ENCODE results near the gene CEP164. TPM values are rescaled to one million over a fixed set of nuclear protein-coding genes. Genes with fewer than 3 reads are reported as not detected.

Gene CEP164
- total RNA-seq, 1 donor from 2014 or later: 5.9 TPM

DNA sequence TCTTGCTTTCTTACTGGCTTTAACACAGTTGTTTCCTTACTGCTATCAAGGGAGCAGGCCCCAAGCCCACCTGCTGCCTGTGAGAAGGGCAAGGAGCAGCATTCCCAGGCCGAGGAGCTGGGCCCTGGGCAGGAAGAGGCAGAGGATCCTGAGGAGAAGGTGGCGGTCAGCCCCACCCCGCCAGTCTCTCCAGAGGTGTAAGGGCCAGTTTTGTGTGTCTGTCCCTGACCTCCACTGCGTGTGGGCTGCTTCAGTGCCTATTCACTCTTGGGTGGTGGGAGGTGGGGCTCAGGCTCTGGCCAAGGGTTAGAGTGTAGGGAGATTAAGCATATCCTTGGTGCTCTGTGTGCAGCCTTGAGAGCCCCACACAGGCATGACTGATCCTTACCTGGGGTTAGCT, 55.1 kb downstream of the CEP164 start:
- intact Hi-C loops (cut with micrococcal nuclease): no loop called here
- TF ChIP-seq, protein P1, sequence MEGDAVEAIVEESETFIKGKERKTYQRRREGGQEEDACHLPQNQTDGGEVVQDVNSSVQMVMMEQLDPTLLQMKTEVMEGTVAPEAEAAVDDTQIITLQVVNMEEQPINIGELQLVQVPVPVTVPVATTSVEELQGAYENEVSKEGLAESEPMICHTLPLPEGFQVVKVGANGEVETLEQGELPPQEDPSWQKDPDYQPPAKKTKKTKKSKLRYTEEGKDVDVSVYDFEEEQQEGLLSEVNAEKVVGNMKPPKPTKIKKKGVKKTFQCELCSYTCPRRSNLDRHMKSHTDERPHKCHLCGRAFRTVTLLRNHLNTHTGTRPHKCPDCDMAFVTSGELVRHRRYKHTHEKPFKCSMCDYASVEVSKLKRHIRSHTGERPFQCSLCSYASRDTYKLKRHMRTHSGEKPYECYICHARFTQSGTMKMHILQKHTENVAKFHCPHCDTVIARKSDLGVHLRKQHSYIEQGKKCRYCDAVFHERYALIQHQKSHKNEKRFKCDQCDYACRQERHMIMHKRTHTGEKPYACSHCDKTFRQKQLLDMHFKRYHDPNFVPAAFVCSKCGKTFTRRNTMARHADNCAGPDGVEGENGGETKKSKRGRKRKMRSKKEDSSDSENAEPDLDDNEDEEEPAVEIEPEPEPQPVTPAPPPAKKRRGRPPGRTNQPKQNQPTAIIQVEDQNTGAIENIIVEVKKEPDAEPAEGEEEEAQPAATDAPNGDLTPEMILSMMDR (IDR thresholded peaks at IDR 0.05; ENCODE audit: borderline replicate concordance): no peak
- Histone ChIP-seq H3K27me3 (ENCODE audit: low read depth) (no peaks in the 10 kb centered on the region), H3K4me3 (no peak overlapping the region), H3K27ac (replicated peaks) (no peak overlapping the region), H3K36me3 (peaks cover 58% of the 10 kb centered on the region), H3K9me3 (replicated peaks) (no peaks in the 10 kb centered on the region), H3K4me1 (peaks cover 21% of the 10 kb centered on the region)
- DNase-seq: no peak

DNA sequence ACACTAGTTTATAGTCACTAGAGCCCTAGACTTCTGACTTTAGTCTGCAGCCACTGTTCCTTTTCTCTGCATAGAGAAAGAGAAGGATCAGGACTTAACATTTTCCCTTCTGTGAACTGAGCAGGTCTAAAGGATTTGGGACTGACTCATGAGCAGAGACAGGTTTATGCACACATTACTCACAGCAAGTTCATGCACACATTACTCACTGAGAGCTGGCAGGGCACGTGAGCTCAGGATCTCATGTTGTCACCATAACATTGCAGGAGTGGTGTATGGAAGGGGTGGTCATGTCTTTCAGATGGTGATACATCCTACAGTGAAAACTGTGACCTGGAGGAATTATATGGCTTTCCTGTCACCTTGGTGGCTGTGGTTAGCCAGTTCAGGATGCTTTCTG, 56.4 kb downstream of the CEP164 start:
- Histone ChIP-seq H3K4me3 (no peak overlapping the region), H3K27me3 (ENCODE audit: low read depth) (no peaks in the 10 kb centered on the region), H3K9me3 (replicated peaks) (no peaks in the 10 kb centered on the region), H3K4me1 (peaks cover 13% of the 10 kb centered on the region), H3K27ac (replicated peaks) (no peak overlapping the region), H3K36me3 (peaks cover 66% of the 10 kb centered on the region)
- no peak for DNase-seq
- intact Hi-C loops (cut with micrococcal nuclease): no loop called here
- TF ChIP-seq, protein P1 (IDR thresholded peaks at IDR 0.05; ENCODE audit: borderline replicate concordance): no peak

DNA sequence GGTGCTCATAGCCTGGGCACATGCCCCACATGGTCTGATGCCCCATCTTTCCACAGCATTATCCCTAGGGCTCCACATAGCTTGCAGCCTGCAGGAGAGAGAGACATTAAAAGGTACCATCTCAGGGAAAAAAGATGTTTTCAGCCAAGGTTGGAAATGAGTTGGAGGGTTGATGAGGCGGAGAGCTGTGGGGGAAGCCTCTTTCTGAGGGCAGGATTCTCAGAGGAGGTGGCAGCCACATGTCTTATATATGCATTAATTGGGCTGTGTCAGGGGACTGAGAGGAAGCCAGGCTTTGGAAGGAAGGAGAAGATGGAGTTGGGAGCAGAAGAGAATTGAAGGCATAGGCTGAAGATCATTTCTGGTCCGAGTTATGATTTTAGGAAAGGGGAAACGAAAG, 57.8 kb downstream of the CEP164 start:
- Histone ChIP-seq H3K27ac (replicated peaks) (no peak overlapping the region), H3K4me3 (no peak overlapping the region), H3K9me3 (replicated peaks) (no peaks in the 10 kb centered on the region), H3K4me1 (no peaks in the 10 kb centered on the region), H3K27me3 (ENCODE audit: low read depth) (no peaks in the 10 kb centered on the region), H3K36me3 (peaks cover 67% of the 10 kb centered on the region)
- TF ChIP-seq, protein P1 (IDR thresholded peaks at IDR 0.05; ENCODE audit: borderline replicate concordance): no peak
- intact Hi-C loops (cut with micrococcal nuclease): no loop called here
- DNase-seq: no peak

DNA sequence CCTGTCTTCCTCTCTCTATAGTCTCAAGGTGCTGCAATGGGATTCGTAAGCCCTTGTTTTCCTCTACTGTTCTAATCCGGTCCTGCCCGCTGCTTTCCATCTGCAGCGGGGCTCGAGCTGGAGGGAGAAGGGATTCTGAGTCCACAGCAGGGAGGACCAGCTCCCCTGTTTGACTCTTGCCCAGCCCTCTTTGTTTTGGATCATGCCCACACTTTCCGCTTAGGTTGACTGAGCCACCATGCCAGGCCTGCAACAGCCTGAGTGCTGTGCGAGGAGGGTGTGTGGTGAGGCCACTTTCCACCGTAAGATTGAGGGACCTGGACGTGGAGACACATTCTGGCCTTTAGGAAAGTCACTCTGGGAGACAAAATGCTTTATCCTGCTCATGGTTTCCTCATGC, 58.3 kb downstream of the CEP164 start:
- intact Hi-C loops (cut with micrococcal nuclease): no loop called here
- Histone ChIP-seq H3K9me3 (replicated peaks) (no peaks in the 10 kb centered on the region), H3K4me3 (no peak overlapping the region), H3K27me3 (ENCODE audit: low read depth) (no peaks in the 10 kb centered on the region), H3K27ac (replicated peaks) (no peak overlapping the region), H3K36me3 (peaks cover 67% of the 10 kb centered on the region), H3K4me1 (no peaks in the 10 kb centered on the region)
- TF ChIP-seq, protein P1 (IDR thresholded peaks at IDR 0.05; ENCODE audit: borderline replicate concordance): no peak
- no peak for DNase-seq

DNA sequence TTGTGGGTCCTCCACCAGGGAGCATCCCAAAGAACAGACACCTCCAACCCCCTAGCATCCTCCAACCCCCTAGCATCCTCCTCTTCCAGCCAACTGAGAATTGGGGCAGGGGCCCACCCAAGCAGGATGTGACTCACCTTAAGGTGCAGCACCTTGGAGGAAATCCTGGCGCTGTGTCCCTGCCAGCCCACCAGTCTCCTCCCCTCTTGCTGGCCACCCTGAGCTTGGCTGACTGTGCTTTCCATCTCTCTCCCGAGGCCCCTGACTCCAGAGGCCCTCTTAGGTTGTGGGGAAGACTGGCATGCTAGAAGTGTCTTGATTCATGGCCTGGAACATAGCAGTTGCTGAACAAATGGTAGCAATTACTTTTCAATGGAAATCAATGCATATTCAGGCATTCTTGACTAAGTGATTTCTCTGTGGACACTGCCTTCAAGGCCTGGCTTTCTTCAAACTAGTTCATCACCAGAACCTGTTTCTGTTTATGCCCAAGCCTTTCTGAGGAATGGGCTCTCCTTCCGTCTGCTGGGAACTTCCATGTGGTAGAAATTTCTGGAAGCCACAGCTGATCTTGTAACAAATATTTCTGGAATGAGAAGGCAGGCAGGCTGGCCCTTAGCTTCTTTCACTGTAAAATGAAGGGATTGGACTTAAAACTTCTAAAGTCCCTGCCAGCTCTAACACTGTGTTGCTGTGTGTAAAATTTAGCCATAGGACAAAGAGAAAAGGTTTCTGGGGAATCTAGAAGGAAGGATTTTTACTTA, 60.5 kb downstream of the CEP164 start:
- no peak for DNase-seq
- H3K9me3 ChIP-seq (replicated peaks): no peaks in the 10 kb centered on the region
- no peaks in the 10 kb centered on the region for H3K27me3 ChIP-seq (ENCODE audit: low read depth)
- peaks cover 76% of the 10 kb centered on the region for H3K36me3 ChIP-seq
- no peak overlapping the region for H3K27ac ChIP-seq (replicated peaks)
- intact Hi-C loops (cut with micrococcal nuclease): no loop called here
- TF ChIP-seq, protein P1 (IDR thresholded peaks at IDR 0.05; ENCODE audit: borderline replicate concordance): no peak
- H3K4me1 ChIP-seq: no peaks in the 10 kb centered on the region
- H3K4me3 ChIP-seq: no peak overlapping the region

Data from left ventricle myocardium inferior (tissue), 1 donor.